ENCODE measurements around the gene C2orf92. TPM values are rescaled to one million over a fixed set of nuclear protein-coding genes. Genes with fewer than 3 reads are reported as not detected.

The C2orf92 gene
- total and polyA plus RNA-seq, 2 donors (not counting 3 experiments of a cell fraction or from before 2014, with no cell fraction given) = 1.8 to 7.9 TPM

- H3K9ac ChIP-seq (replicated peaks; ENCODE audit: extremely low read depth, insufficient read depth, low read length) = no peak overlapping the region
- no peak for DNase-seq (ENCODE audit: low read depth, low spot score)
- H3K27ac ChIP-seq (ENCODE audit: insufficient read depth, low read depth, low read length) = no peak overlapping the region
- no peak overlapping the region for H3K4me2 ChIP-seq (ENCODE audit: insufficient read depth, low read length)
- H3K9me3 ChIP-seq (replicated peaks; ENCODE audit: control insufficient read depth, insufficient read depth, low read length) = no peaks in the 10 kb centered on the region
- peaks cover 7% of the 10 kb centered on the region for H3K4me1 ChIP-seq (ENCODE audit: control insufficient read depth, extremely low read depth, insufficient read depth, low read length)
- H3K9me1 ChIP-seq (replicated peaks; ENCODE audit: control insufficient read depth, extremely low read depth, insufficient read depth, low read length) = no peaks in the 10 kb centered on the region
- no peaks in the 10 kb centered on the region for H3K27me3 ChIP-seq (ENCODE audit: control insufficient read depth in 2 of 2, insufficient read depth in 2 of 2, low read length in 2 of 2)
- POLR2A ChIA-PET = no interaction called here
- no TSS peak for BruUV-seq (replicated peaks)
- no peaks in the 10 kb centered on the region for H3K79me2 ChIP-seq (ENCODE audit: control insufficient read depth, insufficient read depth, low read length)
- H3K36me3 ChIP-seq (ENCODE audit: control insufficient read depth in 2 of 2, extremely low read depth in 1 of 2, insufficient read depth in 2 of 2, low read length in 2 of 2) = no peaks in the 10 kb centered on the region
- H3K4me3 ChIP-seq (replicated peaks in 1 of 3; ENCODE audit: insufficient read depth in 1 of 3, low read depth in 1 of 3, low read length in 3 of 3) = no peak overlapping the region
- TF ChIP-seq, protein P1, sequence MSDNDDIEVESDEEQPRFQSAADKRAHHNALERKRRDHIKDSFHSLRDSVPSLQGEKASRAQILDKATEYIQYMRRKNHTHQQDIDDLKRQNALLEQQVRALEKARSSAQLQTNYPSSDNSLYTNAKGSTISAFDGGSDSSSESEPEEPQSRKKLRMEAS (IDR thresholded peaks at IDR 0.05; ENCODE audit: insufficient read depth, insufficient read length) = no peak
- TF ChIP-seq GATA2 (IDR thresholded peaks at IDR 0.05; ENCODE audit: insufficient read depth, insufficient read length, low read depth, low read length) (no peak), POLR2AphosphoS5 (IDR thresholded peaks at IDR 0.05; ENCODE audit: insufficient read depth, low read depth, low read length) (no peak), POLR2A (IDR thresholded peaks at IDR 0.05; ENCODE audit: low read depth, low read length) (no peak), MYC (IDR thresholded peaks at IDR 0.05; ENCODE audit: low read depth, low read length) (no peak), EZH2 (IDR thresholded peaks at IDR 0.05; ENCODE audit: borderline replicate concordance, low read depth, low read length, severe bottlenecking) (no peak), CTCF (IDR thresholded peaks at IDR 0.05; ENCODE audit: extremely low read depth in 1 of 2, insufficient read depth in 1 of 2, low read depth in 1 of 2, low read length in 2 of 2) (no peak), FOS (IDR thresholded peaks at IDR 0.05; ENCODE audit: borderline replicate concordance, insufficient read depth, low read length) (no peak)
- no peak for FAIRE-seq
- CTCF ChIA-PET = no interaction called here
- intact Hi-C loops (cut with micrococcal nuclease) = no loop called here
- H4K20me1 ChIP-seq (replicated peaks; ENCODE audit: control insufficient read depth, extremely low read depth, insufficient read depth, low read length) = no peaks in the 10 kb centered on the region
- H2AFZ ChIP-seq (ENCODE audit: low read depth, low read length) = no peak overlapping the region
- dilution Hi-C loops (cut with MboI; ENCODE audit: extremely low pct_ligation_motif_present, low sequenced_read_pairs) = no loop called here
Measured at GRCh38 chr2:97738179-97739019, 68.9 kb downstream of the C2orf92 start.

Data from endothelial cell of umbilical vein (primary cell).